ENCODE results near the gene MRPL28. TPM values are rescaled to one million over a fixed set of nuclear protein-coding genes. Genes with fewer than 3 reads are reported as not detected.
A peak's percentile ranks its signal among the peaks of the same experiment; 100 is the strongest.

MRPL28 gene
- polyA plus RNA-seq, 3 donors, result 68.6 to 88.5 (median 88.1) TPM

- H3K4me3 ChIP-seq (replicated peaks in 1 of 3; ENCODE audit: low read depth in 2 of 3, low read length in 3 of 3), result peak within 1 kb of the TSS; percentile 86 to 97 (median 92)
- peak within 1 kb of the TSS; percentile 78 to 85 for H3K27ac ChIP-seq (ENCODE audit: low read depth in 1 of 2, low read length in 2 of 2)
- H3K4me1 Mint-ChIP-seq, result peaks cover 24% of the 10 kb centered on the region
- H3K9me3 ChIP-seq (replicated peaks in 1 of 2; ENCODE audit: control insufficient read depth in 1 of 2, insufficient read depth in 1 of 2, low read length in 2 of 2), result no peaks in the 10 kb centered on the region
- intact Hi-C loops (cut with micrococcal nuclease), result loop anchor here in 1 of 2 donors (5.0 kb wide), 1 partner anchor 126 kb away; the partner anchor contains the start of gene CAPN15
- TF ChIP-seq CTCF (IDR thresholded peaks at IDR 0.05), result peak; percentile 59
- peaks cover 4% of the 10 kb centered on the region for H3K79me2 ChIP-seq (ENCODE audit: insufficient read depth, low read length)
- H3K36me3 ChIP-seq (replicated peaks in 1 of 2; ENCODE audit: control insufficient read depth in 1 of 2, insufficient read depth in 2 of 2, low read length in 2 of 2), result no peaks in the 10 kb centered on the region
- peaks cover under 1% of the 10 kb centered on the region in 3 donors for H3K27me3 Mint-ChIP-seq (ENCODE audit: low read depth in 3 of 3)
- H3K36me3 Mint-ChIP-seq, result peaks cover 0 to 6% of the 10 kb centered on the region in 2 donors
- peaks cover 25 to 32% of the 10 kb centered on the region in 2 donors for H3K4me1 ChIP-seq (ENCODE audit: control insufficient read depth in 1 of 2, insufficient read depth in 2 of 2, low read length in 2 of 2)
- H4K20me1 ChIP-seq (ENCODE audit: insufficient read depth, low read length), result no peaks in the 10 kb centered on the region
- no peaks in the 10 kb centered on the region for H3K9me3 Mint-ChIP-seq
- peak within 1 kb of the TSS; percentile 78 for H3K4me2 ChIP-seq (replicated peaks; ENCODE audit: extremely low read depth, low read length, poor library complexity, severe bottlenecking)
- peak within 1 kb of the TSS; percentile 90 to 98 (median 97) for H3K27ac Mint-ChIP-seq
- peak within 1 kb of the TSS; percentile 81 for H3K9ac ChIP-seq (ENCODE audit: insufficient read depth, low read length, poor library complexity, severe bottlenecking)
- H3K4me3 Mint-ChIP-seq, result peak within 1 kb of the TSS; percentile 93 to 97
- WGBS (ENCODE audit: insufficient coverage), result under 1% methylated on average over 82 of the region's 91 CpGs
- peak within 1 kb of the TSS; percentile 90 for H2AFZ ChIP-seq (ENCODE audit: insufficient read depth, low read depth, low read length, poor library complexity, severe bottlenecking)
- peak; percentile 81 to 88 (median 83) for DNase-seq
- H3K27me3 ChIP-seq (ENCODE audit: control insufficient read depth in 2 of 2, insufficient read depth in 2 of 2, low read length in 2 of 2), result no peaks in the 10 kb centered on the region
These were observed 31.4 kb upstream of the MRPL28 start, which contains the start of gene DECR2 for GRCh38 chr16:401468-402348. Gene DECR2 (plus strand): TSS chr16:401885. CDS start chr16:401964, 79 bp downstream.

- H3K4me1 ChIP-seq (ENCODE audit: control insufficient read depth in 1 of 2, insufficient read depth in 2 of 2, low read length in 2 of 2), result peaks cover 31 to 39% of the 10 kb centered on the region in 2 donors
These were observed 29.8 kb upstream of the MRPL28 start for GRCh38 chr16:400061-400591.

More at GRCh38 chr16:400061-400591, 29.8 kb upstream of the MRPL28 start:
- no peaks in the 10 kb centered on the region for H4K20me1 ChIP-seq (ENCODE audit: insufficient read depth, low read length)
- intact Hi-C loops (cut with micrococcal nuclease), result loop anchor here in 1 of 2 donors (5.0 kb wide), 1 partner anchor 127 kb away; the partner anchor contains the start of gene CAPN15
- peak overlapping the region; percentile 90 to 98 (median 97) for H3K27ac Mint-ChIP-seq
- peak overlapping the region; percentile 78 to 85 for H3K27ac ChIP-seq (ENCODE audit: low read depth in 1 of 2, low read length in 2 of 2)
- no peaks in the 10 kb centered on the region for H3K9me3 Mint-ChIP-seq
- H3K4me3 Mint-ChIP-seq, result peak overlapping the region; percentile 93 to 97
- no peaks in the 10 kb centered on the region for H3K36me3 ChIP-seq (replicated peaks in 1 of 2; ENCODE audit: control insufficient read depth in 1 of 2, insufficient read depth in 2 of 2, low read length in 2 of 2)
- H3K4me2 ChIP-seq (replicated peaks; ENCODE audit: extremely low read depth, low read length, poor library complexity, severe bottlenecking), result peak overlapping the region; percentile 78
- peak in 1 of 3 donors; percentile 24 for DNase-seq
- peaks cover 0 to 6% of the 10 kb centered on the region in 2 donors for H3K36me3 Mint-ChIP-seq
- 44% methylated on average over 7 of the region's 10 CpGs for WGBS (ENCODE audit: insufficient coverage)
- H3K4me3 ChIP-seq (replicated peaks in 1 of 3; ENCODE audit: low read depth in 2 of 3, low read length in 3 of 3), result peak overlapping the region; percentile 86 to 97 (median 92)
- H3K9ac ChIP-seq (ENCODE audit: insufficient read depth, low read length, poor library complexity, severe bottlenecking), result peak overlapping the region; percentile 81
- H3K4me1 Mint-ChIP-seq, result peaks cover 32% of the 10 kb centered on the region
- peak overlapping the region; percentile 90 for H2AFZ ChIP-seq (ENCODE audit: insufficient read depth, low read depth, low read length, poor library complexity, severe bottlenecking)
- TF ChIP-seq CTCF (IDR thresholded peaks at IDR 0.05), result no peak
- H3K27me3 ChIP-seq (ENCODE audit: control insufficient read depth in 2 of 2, insufficient read depth in 2 of 2, low read length in 2 of 2), result no peaks in the 10 kb centered on the region
- H3K79me2 ChIP-seq (ENCODE audit: insufficient read depth, low read length), result peaks cover 4% of the 10 kb centered on the region
- H3K27me3 Mint-ChIP-seq (ENCODE audit: low read depth in 3 of 3), result peaks cover 3 to 5% (median 4%) of the 10 kb centered on the region in 3 donors
- H3K9me3 ChIP-seq (replicated peaks in 1 of 2; ENCODE audit: control insufficient read depth in 1 of 2, insufficient read depth in 1 of 2, low read length in 2 of 2), result no peaks in the 10 kb centered on the region

Measured in CD14-positive monocyte (primary cell).